Brain microvascular endothelial cell (primary cell): Measurements from ENCODE around the gene DHCR7.
"Not testable (repeated sequence)": the region's sequence is repeated elsewhere in the genome, so short reads cannot be mapped to it uniquely, and the experiment has no call there.

Source experiments
- DNase-seq: peaks from one replicate; pipeline ENCODE4 v3.0.0-alpha.2; 2020
- H3K27ac ChIP-seq: fragments of 250-450 bp; sonication (Bioruptor Pico); 2 replicates; pipeline ENCODE4 v1.5.1; 2020; ENCODE audit warnings: mild to moderate bottlenecking, moderate library complexity
- H3K27me3 ChIP-seq: fragments of 250-450 bp; sonication (Bioruptor Pico); replicated peaks from 2 replicates; pipeline ENCODE4 v1.5.1; 2020; ENCODE audit warnings: mild to moderate bottlenecking
- H3K36me3 ChIP-seq: fragments of 250-450 bp; sonication (Bioruptor Pico); replicated peaks from 2 replicates; pipeline ENCODE4 v1.5.1; 2020; ENCODE audit warnings: mild to moderate bottlenecking
- H3K4me3 ChIP-seq: 2 replicates; pipeline ENCODE4 v1.5.1; 2011; ENCODE audit warnings: low read depth, mild to moderate bottlenecking, control low read depth, low read length, moderate library complexity
- in situ Hi-C: cut with HindIII; loops from 2 replicates; pipeline ENCODE4 v1.10.0; 2017; ENCODE audit warnings: low sequenced_read_pairs, low pct_ligation_motif_present
- TF ChIP-seq, protein P1 (sequence below): IDR thresholded peaks from 2 replicates; pipeline ENCODE4 v1.5.1; 2011; ENCODE audit warnings: low read depth, mild to moderate bottlenecking, moderate library complexity, low read length, control low read depth, inconsistent platforms; ENCODE audit errors: missing control alignments

Gene DHCR7

DNA sequence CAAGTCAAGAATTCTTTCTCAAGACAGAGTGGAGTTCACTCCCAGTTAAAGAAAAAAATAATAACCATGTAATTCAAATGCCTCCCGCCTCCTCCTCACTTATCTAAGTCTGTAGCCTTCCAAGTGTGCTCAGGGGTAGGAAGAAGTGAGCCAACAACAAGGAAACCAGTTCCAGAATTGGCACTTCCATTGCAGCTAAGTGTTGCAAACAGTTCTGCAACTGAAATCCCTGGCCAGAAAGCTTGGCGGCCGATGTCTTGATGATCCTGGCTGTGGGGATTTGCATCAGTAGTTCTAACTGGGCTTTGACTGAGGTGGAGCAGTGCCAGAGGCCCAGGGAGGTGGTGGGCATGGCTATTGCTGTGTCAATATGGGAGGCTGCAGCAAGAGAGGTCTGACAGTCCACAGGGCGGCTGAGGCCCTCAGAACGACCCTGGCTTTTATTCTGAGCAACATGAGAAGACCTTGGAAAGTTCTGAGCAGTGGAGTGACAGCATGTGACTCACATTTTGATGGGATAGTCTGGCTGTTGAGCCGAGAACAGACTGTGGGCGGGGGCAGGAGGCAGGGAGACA, 19.2 kb downstream of the DHCR7 start:
- in situ Hi-C loops = no loop called here
- TF ChIP-seq, protein P1, sequence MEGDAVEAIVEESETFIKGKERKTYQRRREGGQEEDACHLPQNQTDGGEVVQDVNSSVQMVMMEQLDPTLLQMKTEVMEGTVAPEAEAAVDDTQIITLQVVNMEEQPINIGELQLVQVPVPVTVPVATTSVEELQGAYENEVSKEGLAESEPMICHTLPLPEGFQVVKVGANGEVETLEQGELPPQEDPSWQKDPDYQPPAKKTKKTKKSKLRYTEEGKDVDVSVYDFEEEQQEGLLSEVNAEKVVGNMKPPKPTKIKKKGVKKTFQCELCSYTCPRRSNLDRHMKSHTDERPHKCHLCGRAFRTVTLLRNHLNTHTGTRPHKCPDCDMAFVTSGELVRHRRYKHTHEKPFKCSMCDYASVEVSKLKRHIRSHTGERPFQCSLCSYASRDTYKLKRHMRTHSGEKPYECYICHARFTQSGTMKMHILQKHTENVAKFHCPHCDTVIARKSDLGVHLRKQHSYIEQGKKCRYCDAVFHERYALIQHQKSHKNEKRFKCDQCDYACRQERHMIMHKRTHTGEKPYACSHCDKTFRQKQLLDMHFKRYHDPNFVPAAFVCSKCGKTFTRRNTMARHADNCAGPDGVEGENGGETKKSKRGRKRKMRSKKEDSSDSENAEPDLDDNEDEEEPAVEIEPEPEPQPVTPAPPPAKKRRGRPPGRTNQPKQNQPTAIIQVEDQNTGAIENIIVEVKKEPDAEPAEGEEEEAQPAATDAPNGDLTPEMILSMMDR = no peak
- no peak for DNase-seq

DNA sequence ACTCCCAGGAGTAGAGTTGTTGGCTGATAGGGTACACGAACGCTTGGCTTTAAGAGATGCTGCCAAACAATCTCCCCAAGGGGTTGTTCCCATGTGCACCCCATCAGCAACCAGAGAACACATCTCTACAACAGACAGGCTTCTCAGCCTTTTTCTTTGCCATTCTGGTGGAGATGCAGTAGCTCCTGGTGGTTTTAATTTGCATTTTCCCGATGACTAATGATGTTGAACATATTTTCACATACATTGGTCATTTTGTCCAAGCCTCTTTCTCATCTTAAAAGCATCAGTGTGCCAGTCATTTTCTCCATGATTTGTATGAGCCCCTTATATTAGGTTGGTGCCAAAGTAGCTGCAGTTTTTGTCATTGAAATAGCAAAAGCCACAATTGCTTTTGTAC, 21.8 kb downstream of the DHCR7 start:
- no peak overlapping the region for H3K4me3 ChIP-seq
- TF ChIP-seq, protein P1 = peak; percentile 1
- in situ Hi-C loops = no loop called here
- H3K27me3 ChIP-seq = no peaks in the 10 kb centered on the region
- DNase-seq = no peak
- H3K36me3 ChIP-seq = no peaks in the 10 kb centered on the region
- no peak overlapping the region for H3K27ac ChIP-seq

More for the DNA sequence above, 19.2 kb downstream of the DHCR7 start:
- H3K27me3 ChIP-seq = no peaks in the 10 kb centered on the region
- H3K4me3 ChIP-seq = no peak overlapping the region
- no peak overlapping the region for H3K27ac ChIP-seq
- H3K36me3 ChIP-seq = no peaks in the 10 kb centered on the region

DNA sequence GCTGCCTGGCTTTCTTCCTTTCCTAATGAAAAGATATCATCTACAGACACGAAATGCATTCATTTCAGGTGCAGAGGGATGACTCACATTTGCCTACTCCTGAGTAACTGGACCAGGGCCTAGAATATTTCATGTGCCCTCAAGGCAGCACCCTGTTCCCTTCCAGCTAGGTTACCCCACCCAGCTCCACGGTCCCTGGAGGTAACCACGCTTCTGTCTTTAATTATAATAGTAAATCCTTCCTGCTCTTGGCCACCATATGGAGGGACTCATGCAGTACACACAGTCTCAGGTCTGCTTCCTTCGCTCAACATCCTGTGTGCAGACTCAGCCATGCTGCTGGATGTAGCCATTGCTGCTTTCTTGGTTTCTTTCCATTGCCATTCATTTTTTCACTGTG, 22.3 kb downstream of the DHCR7 start:
- in situ Hi-C loops = no loop called here
- TF ChIP-seq, protein P1 = no peak
- Histone ChIP-seq H3K27me3 (no peaks in the 10 kb centered on the region), H3K36me3 (no peaks in the 10 kb centered on the region), H3K27ac (no peak overlapping the region), H3K4me3 (no peak overlapping the region)
- no peak for DNase-seq

DNA sequence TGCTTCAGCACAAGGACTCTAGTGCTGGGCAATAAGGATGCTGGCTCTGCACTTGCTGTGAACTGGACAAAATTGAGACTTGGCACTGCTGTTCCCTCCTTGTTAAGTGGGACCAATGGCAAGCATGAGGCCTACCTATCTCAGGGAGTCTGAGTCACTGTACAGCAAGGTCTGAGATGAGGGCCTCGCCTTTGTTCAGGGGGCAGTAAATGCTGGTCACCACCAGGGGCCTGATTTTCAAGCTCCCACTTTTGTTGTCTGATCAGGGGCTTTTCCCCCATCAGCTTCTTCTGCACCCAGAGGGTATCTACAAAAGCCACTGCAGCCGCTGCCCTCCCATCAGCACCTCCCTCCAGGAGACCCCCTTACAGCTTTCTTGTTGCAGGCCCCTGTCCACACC, 22.8 kb downstream of the DHCR7 start:
- no peak for DNase-seq
- Histone ChIP-seq H3K36me3 (no peaks in the 10 kb centered on the region), H3K27ac (no peak overlapping the region), H3K27me3 (no peaks in the 10 kb centered on the region), H3K4me3 (no peak overlapping the region)
- TF ChIP-seq, protein P1 = peak; percentile 9
- in situ Hi-C loops = no loop called here

DNA sequence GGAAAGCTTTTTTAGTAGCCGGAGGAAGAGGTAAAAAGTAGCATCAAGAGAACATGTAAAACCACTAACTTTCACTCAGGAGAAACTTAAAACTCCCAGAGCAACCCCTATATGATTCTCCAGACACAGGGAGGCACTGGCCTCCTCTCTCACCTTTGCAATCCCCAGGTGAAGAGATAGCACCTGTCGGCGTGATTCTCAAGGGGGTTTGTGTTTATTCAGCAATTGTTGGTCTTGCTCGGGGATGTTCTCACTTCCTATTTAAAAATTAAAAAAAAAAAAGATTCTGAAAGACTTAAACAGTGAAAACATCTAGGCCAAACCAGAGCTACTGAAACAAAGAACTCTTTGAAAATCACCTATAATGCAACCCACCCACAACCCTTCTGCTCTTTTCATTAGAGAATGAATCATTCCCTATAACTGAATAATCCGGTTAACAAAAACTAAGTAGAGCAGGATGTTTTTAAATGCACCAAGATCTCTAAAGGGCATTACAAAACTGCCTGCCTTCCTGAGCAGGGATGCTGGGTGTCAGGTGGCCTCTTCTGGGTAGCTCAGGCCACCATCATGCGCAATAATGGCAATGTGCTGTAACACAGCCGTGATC, 24.9 kb downstream of the DHCR7 start:
- no peak for DNase-seq
- Histone ChIP-seq H3K4me3 (no peak overlapping the region), H3K36me3 (no peaks in the 10 kb centered on the region), H3K27ac (no peak overlapping the region), H3K27me3 (no peaks in the 10 kb centered on the region)
- TF ChIP-seq, protein P1 = no peak
- in situ Hi-C loops = no loop called here

DNA sequence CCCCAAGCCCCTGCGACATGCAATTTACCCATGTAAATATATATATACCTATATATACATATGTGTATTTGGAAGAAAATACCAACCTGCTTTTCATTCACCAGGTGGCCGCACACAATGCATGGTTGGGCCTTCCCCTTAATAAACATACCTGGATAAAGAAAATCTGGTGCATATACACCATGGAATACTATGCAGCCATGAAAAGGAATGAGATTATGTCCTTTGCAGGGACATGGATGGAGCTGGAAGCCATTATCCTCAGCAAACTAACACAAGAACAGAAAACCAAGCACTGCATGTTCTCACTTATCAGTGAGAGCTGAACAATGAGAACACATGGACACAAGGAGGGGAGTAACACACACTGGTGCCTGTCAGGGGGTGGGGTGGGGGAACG, 25.9 kb downstream of the DHCR7 start:
- H3K4me3 ChIP-seq, in situ Hi-C loops: not testable (repeated sequence)

More for the DNA sequence above, 25.9 kb downstream of the DHCR7 start:
- not testable (repeated sequence) for H3K27ac ChIP-seq, H3K36me3 ChIP-seq, DNase-seq, H3K27me3 ChIP-seq
